Calu3 (cell line): ENCODE data around the gene NCK2. TPM values are rescaled to one million over a fixed set of nuclear protein-coding genes. Genes with fewer than 3 reads are reported as not detected.

Experiments
- BruUV-seq: library from RNA; stranded (reverse); fragments of 400-500 nt; replicated peaks from 2 replicates; lab custom pipeline; 2021; lab: Mats Ljungman, UMichigan
- CTCF ChIA-PET: fragments of 300-600 bp; sonication (Branson Sonifier 250); formaldehyde crosslinking; loops from one replicate; lab custom pipeline; 2022; ENCODE audit warnings: antibody characterized with exemption; lab: Charles Lee
- DNase-seq: peaks from one replicate; pipeline ENCODE4 v3.0.0; 2022
- H3K27ac Mint-ChIP-seq: one replicate; pipeline ENCODE4 v1.8.0; 2022; ENCODE audit warnings: mixed read lengths; ENCODE audit not compliant: unreplicated experiment
- H3K27me3 Mint-ChIP-seq: one replicate; pipeline ENCODE4 v1.8.0; 2022; ENCODE audit warnings: mixed read lengths; ENCODE audit not compliant: unreplicated experiment
- H3K36me3 Mint-ChIP-seq: one replicate; pipeline ENCODE4 v1.8.0; 2022; ENCODE audit warnings: mild to moderate bottlenecking, moderate library complexity, mixed read lengths; ENCODE audit not compliant: insufficient read depth, unreplicated experiment
- H3K4me1 Mint-ChIP-seq: one replicate; pipeline ENCODE4 v1.8.0; 2022; ENCODE audit warnings: mild to moderate bottlenecking, low read depth, mixed read lengths; ENCODE audit not compliant: unreplicated experiment
- H3K4me3 Mint-ChIP-seq: one replicate; pipeline ENCODE4 v1.8.0; 2022; ENCODE audit warnings: mild to moderate bottlenecking, low read depth, moderate library complexity, mixed read lengths; ENCODE audit not compliant: unreplicated experiment
- H3K9me3 Mint-ChIP-seq: one replicate; pipeline ENCODE4 v1.8.0; 2022; ENCODE audit warnings: low read depth, mixed read lengths; ENCODE audit not compliant: unreplicated experiment
- CTCF ChIP-seq: fragments of 200-600 bp; IDR thresholded peaks from one replicate; pipeline ENCODE4 v1.8.0; 2022; ENCODE audit warnings: antibody characterized with exemption; ENCODE audit not compliant: unreplicated experiment
- intact Hi-C: fragments of 100-400 bp; cut with micrococcal nuclease; formaldehyde crosslinking; loops from one replicate; pipeline ENCODE4 v1.10.0; 2022; ENCODE audit not compliant: unreplicated experiment
- total RNA-seq: library from RNA; stranded (reverse); gene quantifications from 2 replicates; pipeline ENCODE4 v1.2.3, GENCODE V29; 2022

NCK2 gene
- total RNA-seq, 1 experiment from 2014 or later = 88.6 TPM

GRCh38 chr2:105877945-105878344 lies 133.2 kb downstream of the NCK2 start:
- no TSS peak for BruUV-seq
- intact Hi-C loops = no loop called here
- Mint-ChIP-seq H3K9me3 (no peaks in the 10 kb centered on the region), H3K27ac (no peak overlapping the region), H3K4me1 (peaks cover 30% of the 10 kb centered on the region), H3K4me3 (no peak overlapping the region), H3K27me3 (no peaks in the 10 kb centered on the region), H3K36me3 (peaks cover 18% of the 10 kb centered on the region)
- TF ChIP-seq CTCF = no peak
- CTCF ChIA-PET = no interaction called here
- DNase-seq = no peak

- no TSS peak for BruUV-seq
- intact Hi-C loops = no loop called here
- CTCF ChIA-PET = no interaction called here
- Mint-ChIP-seq H3K4me3 (no peak overlapping the region), H3K36me3 (peaks cover 14% of the 10 kb centered on the region), H3K27me3 (no peaks in the 10 kb centered on the region), H3K27ac (no peak overlapping the region), H3K4me1 (peaks cover 17% of the 10 kb centered on the region), H3K9me3 (no peaks in the 10 kb centered on the region)
- no peak for TF ChIP-seq CTCF
- no peak for DNase-seq
These were observed 134.5 kb downstream of the NCK2 start for GRCh38 chr2:105879106-105879802.

- CTCF ChIA-PET = no interaction called here
- no peak for TF ChIP-seq CTCF
- Mint-ChIP-seq H3K27me3 (no peaks in the 10 kb centered on the region), H3K4me1 (peaks cover 12% of the 10 kb centered on the region), H3K27ac (no peak overlapping the region), H3K9me3 (no peaks in the 10 kb centered on the region), H3K36me3 (peaks cover 14% of the 10 kb centered on the region), H3K4me3 (no peak overlapping the region)
- DNase-seq = no peak
- intact Hi-C loops = loop anchor here (5.0 kb wide), 1 partner anchor 133 kb away; no protein-coding TSS in a partner anchor
- BruUV-seq = no TSS peak
These were observed 135.1 kb downstream of the NCK2 start for GRCh38 chr2:105879803-105880300.

- Mint-ChIP-seq H3K36me3 (peaks cover 14% of the 10 kb centered on the region), H3K27me3 (no peaks in the 10 kb centered on the region), H3K27ac (no peak overlapping the region), H3K4me1 (peaks cover 15% of the 10 kb centered on the region), H3K9me3 (no peaks in the 10 kb centered on the region), H3K4me3 (no peak overlapping the region)
- CTCF ChIA-PET = no interaction called here
- no peak for DNase-seq
- no peak for TF ChIP-seq CTCF
- no TSS peak for BruUV-seq
- intact Hi-C loops = loop anchor here (5.0 kb wide), 1 partner anchor 133 kb away; no protein-coding TSS in a partner anchor
These were observed 135.9 kb downstream of the NCK2 start for GRCh38 chr2:105880637-105881036.
